Hepatocyte (in vitro differentiated cells): ENCODE data around the gene DLEC1. TPM values are rescaled to one million over a fixed set of nuclear protein-coding genes. Genes with fewer than 3 reads are reported as not detected.

Experiments used
- DNase-seq: peaks from one replicate; pipeline ENCODE4 v3.0.0-alpha.2; 2016; ENCODE audit warnings: low spot score
- H2AFZ ChIP-seq: fragments of 200-600 bp; sonication (generic); 2 replicates; pipeline ENCODE4 v1.6.0; 2016; ENCODE audit warnings: antibody characterized with exemption, mild to moderate bottlenecking
- H3K27ac ChIP-seq: fragments of 200-600 bp; sonication (generic); 2 replicates; pipeline ENCODE4 v1.5.1; 2016; ENCODE audit warnings: mild to moderate bottlenecking
- H3K27me3 ChIP-seq: fragments of 200-600 bp; sonication (generic); 2 replicates; pipeline ENCODE4 v1.6.1; 2016
- H3K36me3 ChIP-seq: fragments of 200-600 bp; sonication (generic); replicated peaks from 2 replicates; pipeline ENCODE4 v1.5.1; 2016; ENCODE audit warnings: low read depth; ENCODE audit not compliant: insufficient read depth
- H3K4me1 ChIP-seq: fragments of 200-600 bp; sonication (generic); 2 replicates; pipeline ENCODE4 v1.5.1; 2016; ENCODE audit warnings: mild to moderate bottlenecking, moderate library complexity; ENCODE audit not compliant: insufficient read depth
- H3K4me2 ChIP-seq: fragments of 200-600 bp; sonication (generic); 2 replicates; pipeline ENCODE4 v1.6.0; 2016
- H3K4me3 ChIP-seq: fragments of 200-600 bp; sonication (generic); 2 replicates; pipeline ENCODE4 v1.5.1; 2016; ENCODE audit warnings: mild to moderate bottlenecking
- H3K79me2 ChIP-seq: fragments of 200-600 bp; sonication (generic); 2 replicates; pipeline ENCODE4 v1.6.0; 2017; ENCODE audit warnings: mild to moderate bottlenecking
- H3K9me2 ChIP-seq: fragments of 200-600 bp; sonication (generic); replicated peaks from 2 replicates; pipeline ENCODE4 v1.6.0; 2017; ENCODE audit warnings: mild to moderate bottlenecking; ENCODE audit not compliant: insufficient read depth
- H3K9me3 ChIP-seq: fragments of 200-600 bp; sonication (generic); 2 replicates; pipeline ENCODE4 v1.5.1; 2016; ENCODE audit warnings: low read depth, mild to moderate bottlenecking
- H4K20me1 ChIP-seq: fragments of 200-600 bp; sonication (generic); 2 replicates; pipeline ENCODE4 v1.6.0; 2016; ENCODE audit warnings: mild to moderate bottlenecking; ENCODE audit not compliant: insufficient read depth, poor library complexity, severe bottlenecking
- CTCF ChIP-seq: fragments of 200-600 bp; sonication (generic); IDR thresholded peaks from 2 replicates; pipeline ENCODE4 v1.5.1; 2016; ENCODE audit warnings: antibody characterized with exemption, mild to moderate bottlenecking; ENCODE audit not compliant: poor library complexity
- EZH2 ChIP-seq: fragments of 200-600 bp; sonication (generic); IDR thresholded peaks from 2 replicates; pipeline ENCODE4 v1.6.1; 2016; ENCODE audit warnings: antibody characterized with exemption, mild to moderate bottlenecking, borderline replicate concordance
- EZH2phosphoT487 ChIP-seq: fragments of 200-600 bp; sonication (generic); IDR thresholded peaks from one replicate; pipeline ENCODE4 v1.6.1; 2018; ENCODE audit warnings: antibody characterized with exemption, mild to moderate bottlenecking, low read depth, moderate library complexity; ENCODE audit not compliant: unreplicated experiment, severe bottlenecking
- WGBS: methylation state at CpG from one replicate; pipeline ENCODE4 v1.1.6; 2016; ENCODE audit warnings: low lambda C conversion rate; ENCODE audit errors: missing lambda C conversion rate; 5-methylcytosine and 5-hydroxymethylcytosine counted together
- polyA plus RNA-seq: library from polyadenylated mRNA; unstranded; fragments of >200 nt; fragmentation: Nextera tagmentation; extraction: Ambion mirVana; gene quantifications from 2 replicates; pipeline ENCODE4 v1.2.1, GENCODE V29; 2016
- total RNA-seq: library from RNA; depleted of rRNA; stranded (reverse); fragments of >200 nt; gene quantifications from 2 replicates; pipeline ENCODE4 v1.2.3, GENCODE V29; 2014

The DLEC1 gene
- 0.23 and 0.68 TPM in 2 replicates for total RNA-seq
- 1.5 and 1.6 TPM in 2 replicates for polyA plus RNA-seq

GRCh38 chr3:38039101-38039898, at the start of gene DLEC1:
DLEC1 (plus strand) TSS chr3:38039208; CDS start chr3:38039226, 18 bp downstream.
- TF ChIP-seq EZH2 (no peak), CTCF (no peak), EZH2phosphoT487 (no peak)
- H3K4me1 ChIP-seq = peaks cover 9% of the 10 kb centered on the region
- no peaks in the 10 kb centered on the region for H4K20me1 ChIP-seq
- H3K27ac ChIP-seq = no peak within 1 kb of the TSS
- no peaks in the 10 kb centered on the region for H3K9me3 ChIP-seq
- WGBS = 5% methylated on average over 65 of the region's 67 CpGs
- H3K79me2 ChIP-seq = no peaks in the 10 kb centered on the region
- peak within 1 kb of the TSS; percentile 21 for H3K4me3 ChIP-seq
- peaks cover 4% of the 10 kb centered on the region for H3K27me3 ChIP-seq
- no peaks in the 10 kb centered on the region for H3K9me2 ChIP-seq
- peak within 1 kb of the TSS; percentile 95 for H3K4me2 ChIP-seq
- H2AFZ ChIP-seq = peak within 1 kb of the TSS; percentile 87
- DNase-seq = peak; percentile 77
- H3K36me3 ChIP-seq = no peaks in the 10 kb centered on the region

- 93% methylated on average over 7 of the region's 7 CpGs for WGBS
- no peaks in the 10 kb centered on the region for H4K20me1 ChIP-seq
- DNase-seq = peak; percentile 3
- H3K4me2 ChIP-seq = peak overlapping the region; percentile 67
- TF ChIP-seq EZH2phosphoT487 = no peak
- no peak for TF ChIP-seq EZH2
- TF ChIP-seq CTCF = no peak
- H3K4me1 ChIP-seq = peaks cover 69% of the 10 kb centered on the region
- no peaks in the 10 kb centered on the region for H3K27me3 ChIP-seq
- no peaks in the 10 kb centered on the region for H3K9me3 ChIP-seq
- peaks cover 9% of the 10 kb centered on the region for H3K79me2 ChIP-seq
- no peak overlapping the region for H2AFZ ChIP-seq
- H3K4me3 ChIP-seq = no peak overlapping the region
- H3K27ac ChIP-seq = peak overlapping the region; percentile 99
- H3K9me2 ChIP-seq = no peaks in the 10 kb centered on the region
- H3K36me3 ChIP-seq = no peaks in the 10 kb centered on the region
Observed at GRCh38 chr3:37989821-37990480, 49.1 kb upstream of the DLEC1 start.

- H3K4me1 ChIP-seq = peaks cover 67% of the 10 kb centered on the region
- H4K20me1 ChIP-seq = no peaks in the 10 kb centered on the region
- peak within 1 kb of the TSS; percentile 99 for H3K27ac ChIP-seq
- H3K4me2 ChIP-seq = peak within 1 kb of the TSS; percentile 67
- no peaks in the 10 kb centered on the region for H3K9me2 ChIP-seq
- no peaks in the 10 kb centered on the region for H3K27me3 ChIP-seq
- peaks cover 13% of the 10 kb centered on the region for H3K79me2 ChIP-seq
- no peak within 1 kb of the TSS for H2AFZ ChIP-seq
- H3K4me3 ChIP-seq = no peak within 1 kb of the TSS
- WGBS = 68% methylated on average over 10 of the region's 10 CpGs
- no peaks in the 10 kb centered on the region for H3K36me3 ChIP-seq
- peak; percentile 39 for DNase-seq
- no peaks in the 10 kb centered on the region for H3K9me3 ChIP-seq
- TF ChIP-seq EZH2phosphoT487 (no peak), CTCF (no peak), EZH2 (no peak)
Observed at GRCh38 chr3:37990527-37990926, 48.5 kb upstream of the DLEC1 start, which contains the start of gene VILL. VILL (plus strand) TSS chr3:37990786; CDS start chr3:37993673, 2,887 bp downstream.
